ENCODE results near the gene ST8SIA2.

Gene ST8SIA2

GRCh38 chr15:92453607-92454006, 59.9 kb downstream of the ST8SIA2 start:
- TF ChIP-seq CTCF (IDR thresholded peaks at IDR 0.05; ENCODE audit: low read depth, low read length) = no peak
- DNase-seq = no peak
- Histone ChIP-seq H3K4me3 (ENCODE audit: low read depth, low read length) (no peak overlapping the region), H3K36me3 (peaks cover 14% of the 10 kb centered on the region), H3K27me3 (ENCODE audit: insufficient read depth, low read depth, severe bottlenecking) (no peaks in the 10 kb centered on the region), H3K9me3 (ENCODE audit: severe bottlenecking) (no peaks in the 10 kb centered on the region), H3K27ac (no peak overlapping the region)

GRCh38 chr15:92454555-92455105, 60.9 kb downstream of the ST8SIA2 start:
- Histone ChIP-seq H3K4me3 (ENCODE audit: low read depth, low read length) (no peak overlapping the region), H3K36me3 (peaks cover 11% of the 10 kb centered on the region), H3K27ac (no peak overlapping the region), H3K9me3 (ENCODE audit: severe bottlenecking) (no peaks in the 10 kb centered on the region), H3K27me3 (ENCODE audit: insufficient read depth, low read depth, severe bottlenecking) (no peaks in the 10 kb centered on the region)
- DNase-seq = no peak
- no peak for TF ChIP-seq CTCF (IDR thresholded peaks at IDR 0.05; ENCODE audit: low read depth, low read length)

GRCh38 chr15:92455271-92455670, 61.6 kb downstream of the ST8SIA2 start:
- TF ChIP-seq CTCF (IDR thresholded peaks at IDR 0.05; ENCODE audit: low read depth, low read length) = no peak
- no peak for DNase-seq
- H3K4me3 ChIP-seq (ENCODE audit: low read depth, low read length) = no peak overlapping the region
- no peaks in the 10 kb centered on the region for H3K9me3 ChIP-seq (ENCODE audit: severe bottlenecking)
- H3K36me3 ChIP-seq = peaks cover 9% of the 10 kb centered on the region
- no peak overlapping the region for H3K27ac ChIP-seq
- H3K27me3 ChIP-seq (ENCODE audit: insufficient read depth, low read depth, severe bottlenecking) = no peaks in the 10 kb centered on the region

- Histone ChIP-seq H3K27me3 (ENCODE audit: insufficient read depth, low read depth, severe bottlenecking) (no peaks in the 10 kb centered on the region), H3K36me3 (no peaks in the 10 kb centered on the region), H3K9me3 (ENCODE audit: severe bottlenecking) (no peaks in the 10 kb centered on the region), H3K4me3 (ENCODE audit: low read depth, low read length) (no peak overlapping the region), H3K27ac (no peak overlapping the region)
- no peak for DNase-seq
- no peak for TF ChIP-seq CTCF (IDR thresholded peaks at IDR 0.05; ENCODE audit: low read depth, low read length)
These were observed 63.9 kb downstream of the ST8SIA2 start for GRCh38 chr15:92457471-92458041.

- TF ChIP-seq CTCF (IDR thresholded peaks at IDR 0.05; ENCODE audit: low read depth, low read length) = no peak
These were observed 66.3 kb downstream of the ST8SIA2 start for GRCh38 chr15:92460023-92460422.

More at GRCh38 chr15:92460023-92460422, 66.3 kb downstream of the ST8SIA2 start:
- no peaks in the 10 kb centered on the region for H3K9me3 ChIP-seq (ENCODE audit: severe bottlenecking)
- no peak overlapping the region for H3K27ac ChIP-seq
- no peaks in the 10 kb centered on the region for H3K27me3 ChIP-seq (ENCODE audit: insufficient read depth, low read depth, severe bottlenecking)
- no peak for DNase-seq
- H3K36me3 ChIP-seq = no peaks in the 10 kb centered on the region
- H3K4me3 ChIP-seq (ENCODE audit: low read depth, low read length) = no peak overlapping the region

All from WERI-Rb-1 (cell line).